Prostate gland (tissue), 2 donors: ENCODE data around the gene FRMD5. TPM values are rescaled to one million over a fixed set of nuclear protein-coding genes. Genes with fewer than 3 reads are reported as not detected.

ENCODE experiments used
- DNase-seq: peaks from one replicate; pipeline ENCODE4 v3.0.0-alpha.2; 2019; ENCODE audit warnings: low spot score
- H3K27ac ChIP-seq, 2 donors: fragments of 200-600 bp; sonication (generic); 2 replicates each; pipeline ENCODE4 v1.5.1; 2017 to 2019
- H3K27me3 ChIP-seq: fragments of 200-600 bp; sonication (generic); replicated peaks from 2 replicates; pipeline ENCODE4 v1.5.1; 2019; ENCODE audit not compliant: insufficient read depth
- H3K36me3 ChIP-seq, 2 donors: fragments of 200-600 bp; sonication (generic); 1 replicate in 1 of 2; 2 replicates in 1 of 2; pipeline versions ENCODE4 v1.5.1 to v1.8.1; 2017 to 2019
- H3K4me1 ChIP-seq: fragments of 200-600 bp; sonication (generic); replicated peaks from 2 replicates; pipeline ENCODE4 v1.5.1; 2019
- H3K4me3 ChIP-seq, 2 donors: fragments of 200-600 bp; sonication (generic); 2 replicates each; pipeline ENCODE4 v1.5.1; 2017 to 2019
- H3K9me3 ChIP-seq: fragments of 200-600 bp; sonication (generic); 2 replicates; pipeline ENCODE4 v1.5.1; 2017
- POLR2A ChIP-seq: fragments of 450-650 bp; IDR thresholded peaks from one replicate; pipeline ENCODE4 v1.6.1; 2016; ENCODE audit warnings: antibody characterized with exemption, mild to moderate bottlenecking
- POLR2AphosphoS5 ChIP-seq: sonication (generic); formaldehyde crosslinking; IDR thresholded peaks from one replicate; pipeline ENCODE4 v1.6.1; 2017; ENCODE audit warnings: antibody characterized with exemption
- WGBS: methylation state at CpG from one replicate; pipeline ENCODE4 v1.1.5; 2018; 5-methylcytosine and 5-hydroxymethylcytosine counted together
- intact Hi-C: fragments of 100-400 bp; cut with DNase I; formaldehyde crosslinking; loops from one replicate; pipeline ENCODE4 v1.14.2; 2022
- total RNA-seq, 2 donors: library from RNA; depleted of rRNA; stranded (reverse); fragments of >200 nt; gene quantifications; one replicate each; pipeline ENCODE4 v1.1.0, GENCODE V29; 2016
- TF ChIP-seq, protein P1 (sequence below), 4 experiments: fragments of 200-600 bp in 2 of 4; fragments of 450-650 bp in 2 of 4; sonication (generic) in 2 of 4; IDR thresholded peaks; 1 replicate in 3 of 4; 2 replicates in 1 of 4; pipeline ENCODE4 v1.5.1; 2016 to 2019; ENCODE audit warnings: antibody characterized with exemption in 4 of 4, mild to moderate bottlenecking in 2 of 4, moderate library complexity in 2 of 4

The FRMD5 gene
- total RNA-seq, 2 donors from 2014 or later: 0.36 to 8.1 TPM

DNA sequence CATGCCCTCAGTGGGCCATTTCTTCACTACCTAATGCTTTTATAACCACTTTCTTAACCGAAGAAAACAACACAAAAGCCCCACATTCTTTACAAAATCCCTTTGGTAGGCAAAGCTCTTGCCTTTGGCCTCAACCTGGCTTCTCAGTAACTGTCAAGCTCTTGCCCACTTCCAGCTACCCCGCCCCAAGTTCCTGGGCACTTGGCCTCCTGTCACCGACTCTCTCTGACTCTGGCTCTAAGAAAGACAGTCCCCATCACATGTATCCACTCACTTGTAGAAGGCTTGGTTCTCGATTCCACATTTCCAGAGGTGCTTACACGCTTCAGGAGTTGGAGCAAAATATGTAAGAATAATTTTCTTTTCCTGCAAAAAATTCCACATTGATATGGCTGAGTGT lies 307.2 kb downstream of the FRMD5 start:
- WGBS: 87% methylated on average over 5 of the region's 5 CpGs
- TF ChIP-seq POLR2AphosphoS5: no peak
- no peak for TF ChIP-seq POLR2A
- TF ChIP-seq, protein P1, sequence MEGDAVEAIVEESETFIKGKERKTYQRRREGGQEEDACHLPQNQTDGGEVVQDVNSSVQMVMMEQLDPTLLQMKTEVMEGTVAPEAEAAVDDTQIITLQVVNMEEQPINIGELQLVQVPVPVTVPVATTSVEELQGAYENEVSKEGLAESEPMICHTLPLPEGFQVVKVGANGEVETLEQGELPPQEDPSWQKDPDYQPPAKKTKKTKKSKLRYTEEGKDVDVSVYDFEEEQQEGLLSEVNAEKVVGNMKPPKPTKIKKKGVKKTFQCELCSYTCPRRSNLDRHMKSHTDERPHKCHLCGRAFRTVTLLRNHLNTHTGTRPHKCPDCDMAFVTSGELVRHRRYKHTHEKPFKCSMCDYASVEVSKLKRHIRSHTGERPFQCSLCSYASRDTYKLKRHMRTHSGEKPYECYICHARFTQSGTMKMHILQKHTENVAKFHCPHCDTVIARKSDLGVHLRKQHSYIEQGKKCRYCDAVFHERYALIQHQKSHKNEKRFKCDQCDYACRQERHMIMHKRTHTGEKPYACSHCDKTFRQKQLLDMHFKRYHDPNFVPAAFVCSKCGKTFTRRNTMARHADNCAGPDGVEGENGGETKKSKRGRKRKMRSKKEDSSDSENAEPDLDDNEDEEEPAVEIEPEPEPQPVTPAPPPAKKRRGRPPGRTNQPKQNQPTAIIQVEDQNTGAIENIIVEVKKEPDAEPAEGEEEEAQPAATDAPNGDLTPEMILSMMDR (IDR thresholded peaks at IDR 0.05): no peak
- H3K27ac ChIP-seq: no peak overlapping the region
- intact Hi-C loops: no loop called here
- no peaks in the 10 kb centered on the region for H3K36me3 ChIP-seq
- DNase-seq: no peak
- H3K27me3 ChIP-seq: no peaks in the 10 kb centered on the region
- H3K4me1 ChIP-seq: no peaks in the 10 kb centered on the region
- H3K4me3 ChIP-seq: no peak overlapping the region
- no peaks in the 10 kb centered on the region for H3K9me3 ChIP-seq

DNA sequence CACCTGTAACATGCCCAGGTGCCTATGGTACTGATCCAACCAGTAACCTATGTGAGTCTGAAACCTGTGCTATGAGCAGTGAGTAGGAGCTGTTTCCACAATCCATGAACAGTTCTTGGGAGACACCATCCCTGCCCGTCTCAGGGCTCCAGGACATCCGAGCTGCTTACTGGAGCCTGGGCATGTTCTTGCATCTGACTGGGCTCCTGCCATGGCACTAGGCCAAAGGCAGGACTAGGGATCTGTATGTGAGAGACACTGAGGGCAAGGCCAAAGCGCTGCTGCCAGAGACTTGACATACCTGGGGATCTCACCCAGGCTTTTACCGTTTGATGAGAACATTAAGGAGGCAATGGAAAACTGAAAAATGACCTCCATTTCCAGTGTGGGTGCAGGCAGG lies 308.5 kb downstream of the FRMD5 start:
- DNase-seq: no peak
- TF ChIP-seq POLR2AphosphoS5: no peak
- TF ChIP-seq, protein P1 (IDR thresholded peaks at IDR 0.05): no peak
- no peak for TF ChIP-seq POLR2A
- Histone ChIP-seq H3K9me3 (no peaks in the 10 kb centered on the region), H3K27me3 (no peaks in the 10 kb centered on the region), H3K4me3 (no peak overlapping the region), H3K27ac (no peak overlapping the region), H3K4me1 (no peaks in the 10 kb centered on the region), H3K36me3 (no peaks in the 10 kb centered on the region)
- intact Hi-C loops: no loop called here
- 56% methylated on average over 4 of the region's 4 CpGs for WGBS

- TF ChIP-seq, protein P1 (IDR thresholded peaks at IDR 0.05): no peak
- TF ChIP-seq POLR2A (no peak), POLR2AphosphoS5 (no peak)
- no peak for DNase-seq
- 98% methylated on average over 3 of the region's 3 CpGs for WGBS
- Histone ChIP-seq H3K4me1 (no peaks in the 10 kb centered on the region), H3K36me3 (no peaks in the 10 kb centered on the region), H3K9me3 (no peaks in the 10 kb centered on the region), H3K27ac (no peak overlapping the region), H3K27me3 (no peaks in the 10 kb centered on the region), H3K4me3 (no peak overlapping the region)
- intact Hi-C loops: no loop called here
Measured at GRCh38 chr15:43883571-43883970, 311.5 kb downstream of the FRMD5 start.

DNA sequence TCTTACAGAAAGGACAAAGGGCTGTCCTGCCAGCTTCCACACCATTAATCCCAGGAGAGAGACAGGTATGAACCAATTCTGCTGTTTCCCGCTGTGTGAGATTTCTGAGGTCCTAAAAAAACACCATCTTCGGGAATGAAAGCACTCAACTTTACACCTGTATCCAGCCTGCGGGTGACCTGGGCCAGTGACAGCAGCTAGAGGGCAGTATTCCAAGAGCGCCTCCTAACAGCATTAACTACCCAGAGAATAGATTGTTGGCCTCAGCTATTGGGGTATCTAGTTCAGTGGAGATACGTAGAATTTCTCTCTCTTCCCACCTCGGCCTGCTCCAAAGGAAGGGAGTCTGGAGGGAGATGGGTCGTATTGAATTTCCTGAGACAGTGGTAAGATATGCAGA lies 313.1 kb downstream of the FRMD5 start:
- H3K4me1 ChIP-seq: no peaks in the 10 kb centered on the region
- no peak for DNase-seq
- H3K36me3 ChIP-seq: no peaks in the 10 kb centered on the region
- intact Hi-C loops: no loop called here
- no peak overlapping the region for H3K27ac ChIP-seq
- no peaks in the 10 kb centered on the region for H3K9me3 ChIP-seq
- TF ChIP-seq, protein P1 (IDR thresholded peaks at IDR 0.05): no peak
- TF ChIP-seq POLR2AphosphoS5 (no peak), POLR2A (no peak)
- H3K27me3 ChIP-seq: no peaks in the 10 kb centered on the region
- H3K4me3 ChIP-seq: no peak overlapping the region
- WGBS: 83% methylated on average over 7 of the region's 7 CpGs

- WGBS: 90% methylated on average over 4 of the region's 4 CpGs
- DNase-seq: no peak
- Histone ChIP-seq H3K36me3 (no peaks in the 10 kb centered on the region), H3K4me1 (no peaks in the 10 kb centered on the region), H3K4me3 (no peak overlapping the region), H3K27me3 (no peaks in the 10 kb centered on the region), H3K27ac (no peak overlapping the region), H3K9me3 (no peaks in the 10 kb centered on the region)
- TF ChIP-seq, protein P1 (IDR thresholded peaks at IDR 0.05): no peak
- TF ChIP-seq POLR2A: no peak
- TF ChIP-seq POLR2AphosphoS5: no peak
- intact Hi-C loops: no loop called here
Measured at GRCh38 chr15:43881245-43881644, 313.8 kb downstream of the FRMD5 start.
